HG02642 (cell line): ENCODE results near the gene ADAM12.

ENCODE experiments used
- ATAC-seq: cut with Tn5 transposase; IDR thresholded peaks from one replicate; pipeline ENCODE4 v1.9.1; 2021; ENCODE audit warnings: mild to moderate bottlenecking; ENCODE audit not compliant: unreplicated experiment, poor library complexity

Gene ADAM12

GRCh38 chr10:126160571-126160970 lies 227.7 kb downstream of the ADAM12 start:
- no peak for ATAC-seq

- ATAC-seq = no peak
Observed at GRCh38 chr10:126158133-126158892, 230.0 kb downstream of the ADAM12 start.

- ATAC-seq = no peak
Observed at GRCh38 chr10:126157189-126157588, 231.1 kb downstream of the ADAM12 start.

GRCh38 chr10:126156503-126156902 lies 231.8 kb downstream of the ADAM12 start:
- no peak for ATAC-seq

GRCh38 chr10:126156012-126156411 lies 232.3 kb downstream of the ADAM12 start:
- ATAC-seq = no peak

GRCh38 chr10:126155528-126155927 lies 232.7 kb downstream of the ADAM12 start:
- ATAC-seq = no peak

- ATAC-seq = no peak
Observed at GRCh38 chr10:126153711-126154628, 234.3 kb downstream of the ADAM12 start.

GRCh38 chr10:126147866-126148587 lies 240.2 kb downstream of the ADAM12 start:
- no peak for ATAC-seq

GRCh38 chr10:126146771-126147170 lies 241.5 kb downstream of the ADAM12 start:
- no peak for ATAC-seq

- ATAC-seq = no peak
Observed at GRCh38 chr10:126143117-126143516, 245.2 kb downstream of the ADAM12 start.

GRCh38 chr10:126140746-126141273 lies 247.5 kb downstream of the ADAM12 start:
- no peak for ATAC-seq

GRCh38 chr10:126137562-126138221 lies 250.6 kb downstream of the ADAM12 start:
- no peak for ATAC-seq

- ATAC-seq = no peak
Observed at GRCh38 chr10:126135941-126136595, 252.2 kb downstream of the ADAM12 start.

- no peak for ATAC-seq
Observed at GRCh38 chr10:126135177-126135576, 253.1 kb downstream of the ADAM12 start.

GRCh38 chr10:126133906-126134656 lies 254.2 kb downstream of the ADAM12 start:
- no peak for ATAC-seq

GRCh38 chr10:126133082-126133620 lies 255.1 kb downstream of the ADAM12 start:
- no peak for ATAC-seq

GRCh38 chr10:126131341-126131740 lies 256.9 kb downstream of the ADAM12 start:
- ATAC-seq = no peak

- no peak for ATAC-seq
Observed at GRCh38 chr10:126130271-126130710, 258.0 kb downstream of the ADAM12 start.
